HEK293 (cell line): ENCODE results near the gene BORCS8.

ENCODE experiments used
- EGR2 ChIP-seq: fragments of 450-650 bp; formaldehyde crosslinking; IDR thresholded peaks from 2 replicates; pipeline ENCODE4 v1.5.1; 2016; ENCODE audit warnings: low read depth, missing biosample characterization, missing genetic modification characterization
- ELK4 ChIP-seq: IDR thresholded peaks from 2 replicates; pipeline ENCODE4 v1.6.1; 2011; ENCODE audit warnings: mild to moderate bottlenecking, low read depth, low read length, borderline replicate concordance
- GLI2 ChIP-seq: fragments of 450-650 bp; formaldehyde crosslinking; IDR thresholded peaks from 2 replicates; pipeline ENCODE4; 2017; ENCODE audit warnings: missing biosample characterization, missing genetic modification characterization, low read depth, borderline replicate concordance
- KLF9 ChIP-seq: fragments of 450-650 bp; formaldehyde crosslinking; IDR thresholded peaks from 2 replicates; pipeline ENCODE4 v1.5.1; 2016; ENCODE audit warnings: missing biosample characterization, missing genetic modification characterization, low read depth
- PRDM4 ChIP-seq: fragments of 450-650 bp; formaldehyde crosslinking; IDR thresholded peaks from 2 replicates; pipeline ENCODE4 v1.5.1; 2017; ENCODE audit warnings: missing biosample characterization, missing genetic modification characterization
- RBAK ChIP-seq: fragments of 450-650 bp; formaldehyde crosslinking; IDR thresholded peaks from 2 replicates; pipeline ENCODE4 v1.5.1; 2016; ENCODE audit warnings: missing biosample characterization, missing genetic modification characterization
- TSHZ1 ChIP-seq: fragments of 450-650 bp; formaldehyde crosslinking; IDR thresholded peaks from 2 replicates; pipeline ENCODE4 v1.5.1; 2016; ENCODE audit warnings: missing biosample characterization, missing genetic modification characterization, borderline replicate concordance
- ZBTB17 ChIP-seq: fragments of 450-650 bp; formaldehyde crosslinking; IDR thresholded peaks from 2 replicates; pipeline ENCODE4 v1.5.1; 2016; ENCODE audit warnings: missing biosample characterization, missing genetic modification characterization
- ZBTB49 ChIP-seq: fragments of 450-650 bp; formaldehyde crosslinking; IDR thresholded peaks from 2 replicates; pipeline ENCODE4 v1.5.1; 2016; ENCODE audit warnings: missing biosample characterization, missing genetic modification characterization, low read depth
- ZBTB8A ChIP-seq: fragments of 450-650 bp; formaldehyde crosslinking; IDR thresholded peaks from 2 replicates; pipeline ENCODE4 v1.5.1; 2016; ENCODE audit warnings: missing biosample characterization, missing genetic modification characterization
- ZFP69B ChIP-seq: fragments of 450-650 bp; formaldehyde crosslinking; IDR thresholded peaks from 2 replicates; pipeline ENCODE4 v1.5.1; 2016; ENCODE audit warnings: missing biosample characterization, missing genetic modification characterization
- ZNF148 ChIP-seq: fragments of 450-650 bp; formaldehyde crosslinking; IDR thresholded peaks from 2 replicates; pipeline ENCODE4 v1.5.0; 2017; ENCODE audit warnings: missing biosample characterization, missing genetic modification characterization, borderline replicate concordance
- ZNF184 ChIP-seq: fragments of 450-650 bp; IDR thresholded peaks from 2 replicates; pipeline ENCODE4 v1.5.1; 2018; ENCODE audit warnings: missing biosample characterization, mild to moderate bottlenecking, missing genetic modification characterization
- ZNF214 ChIP-seq: fragments of 450-650 bp; formaldehyde crosslinking; IDR thresholded peaks from 2 replicates; pipeline ENCODE4 v1.5.1; 2017; ENCODE audit warnings: missing biosample characterization, mild to moderate bottlenecking, missing genetic modification characterization, borderline replicate concordance
- ZNF292 ChIP-seq: fragments of 450-650 bp; formaldehyde crosslinking; IDR thresholded peaks from 2 replicates; pipeline ENCODE4 v1.5.1; 2016; ENCODE audit warnings: low read depth, missing biosample characterization, missing genetic modification characterization, borderline replicate concordance
- ZNF311 ChIP-seq: fragments of 450-650 bp; formaldehyde crosslinking; IDR thresholded peaks from 2 replicates; pipeline ENCODE4 v1.5.1; 2017; ENCODE audit warnings: missing biosample characterization, missing genetic modification characterization, borderline replicate concordance
- ZNF350 ChIP-seq: fragments of 450-650 bp; formaldehyde crosslinking; IDR thresholded peaks from 2 replicates; pipeline ENCODE4 v1.5.0; 2017; ENCODE audit warnings: missing biosample characterization, mild to moderate bottlenecking, missing genetic modification characterization
- ZNF366 ChIP-seq: fragments of 450-650 bp; formaldehyde crosslinking; conservative IDR thresholded peaks from 2 replicates; pipeline ENCODE4 v1.5.1; 2016; ENCODE audit warnings: missing biosample characterization, missing genetic modification characterization
- ZNF404 ChIP-seq: fragments of 450-650 bp; formaldehyde crosslinking; IDR thresholded peaks from 2 replicates; pipeline ENCODE4 v1.5.1; 2017; ENCODE audit warnings: missing biosample characterization, missing genetic modification characterization
- ZNF488 ChIP-seq: fragments of 450-650 bp; formaldehyde crosslinking; IDR thresholded peaks from 2 replicates; pipeline ENCODE4 v1.5.1; 2016; ENCODE audit warnings: missing biosample characterization, missing genetic modification characterization
- ZNF530 ChIP-seq: fragments of 450-650 bp; formaldehyde crosslinking; IDR thresholded peaks from 2 replicates; pipeline ENCODE4 v1.5.1; 2016; ENCODE audit warnings: low read depth, missing biosample characterization, missing genetic modification characterization
- ZNF561 ChIP-seq: fragments of 450-650 bp; IDR thresholded peaks from 2 replicates; pipeline ENCODE4 v1.5.1; 2018; ENCODE audit warnings: missing biosample characterization, missing genetic modification characterization, borderline replicate concordance
- ZNF692 ChIP-seq: fragments of 450-650 bp; formaldehyde crosslinking; IDR thresholded peaks from 2 replicates; pipeline ENCODE4 v1.5.1; 2016; ENCODE audit warnings: missing biosample characterization, missing genetic modification characterization

The BORCS8 gene

GRCh38 chr19:19203012-19203856, 11.3 kb upstream of the BORCS8 start, which contains the start of gene NR2C2AP (continued):
- TF ChIP-seq ZBTB49 (no peak), ZNF692 (peak; percentile 22; the same call in 1 of the 2 replicates), RBAK (tag by site-specific recombination) (no peak), ZNF214 (tag by site-specific recombination) (no peak), TSHZ1 (tag by site-specific recombination) (no peak), ZNF184 (tag by site-specific recombination) (no peak), GLI2 (no peak), ZBTB8A (tag by site-specific recombination) (peak; percentile 40; the same call in 1 of the 2 replicates), ZNF350 (tag by site-specific recombination) (peak; percentile 92), KLF9 (tag by site-specific recombination) (peak; percentile 62), ZNF404 (tag by site-specific recombination) (no peak), ZNF311 (tag by site-specific recombination) (no peak), ZNF148 (tag by site-specific recombination) (no peak), PRDM4 (tag by site-specific recombination) (peak; percentile 35; the same call in 1 of the 2 replicates), ELK4 (no peak), ZNF292 (tag by site-specific recombination) (no peak), ZNF530 (tag by site-specific recombination) (no peak), ZNF561 (tag by site-specific recombination) (0 out of 2 replicates have a peak, but pooled peaks have one; percentile 29), ZNF488 (tag by site-specific recombination) (no peak), ZNF366 (no peak), ZBTB17 (tag by site-specific recombination) (peak; percentile 20), ZFP69B (tag by site-specific recombination) (peak; percentile 44; the same call in 1 of the 2 replicates), EGR2 (tag by site-specific recombination) (0 out of 2 replicates have a peak, but pooled peaks have one; percentile 17)
